ENCODE results near the gene PTPRD.

The PTPRD gene

GRCh38 chr9:8564960-8565359 lies 2047.8 kb downstream of the PTPRD start:
- TF ChIP-seq CTCF (IDR thresholded peaks at IDR 0.05; ENCODE audit: low read depth, low read length): no peak
- no peak overlapping the region for H3K4me3 ChIP-seq (ENCODE audit: low read depth, low read length)

GRCh38 chr9:8560560-8561525 lies 2052.0 kb downstream of the PTPRD start:
- TF ChIP-seq CTCF (IDR thresholded peaks at IDR 0.05; ENCODE audit: low read depth, low read length): no peak
- no peak overlapping the region for H3K4me3 ChIP-seq (ENCODE audit: low read depth, low read length)

GRCh38 chr9:8558176-8558575 lies 2054.6 kb downstream of the PTPRD start:
- no peak overlapping the region for H3K4me3 ChIP-seq (ENCODE audit: low read depth, low read length)
- TF ChIP-seq CTCF (IDR thresholded peaks at IDR 0.05; ENCODE audit: low read depth, low read length): no peak

GRCh38 chr9:8555762-8556500 lies 2056.9 kb downstream of the PTPRD start:
- no peak for TF ChIP-seq CTCF (IDR thresholded peaks at IDR 0.05; ENCODE audit: low read depth, low read length)
- no peak overlapping the region for H3K4me3 ChIP-seq (ENCODE audit: low read depth, low read length)

- TF ChIP-seq CTCF (IDR thresholded peaks at IDR 0.05; ENCODE audit: low read depth, low read length): no peak
- H3K4me3 ChIP-seq (ENCODE audit: low read depth, low read length): no peak overlapping the region
These were observed 2059.4 kb downstream of the PTPRD start for GRCh38 chr9:8553444-8553843.

GRCh38 chr9:8552732-8553131 lies 2060.1 kb downstream of the PTPRD start:
- no peak for TF ChIP-seq CTCF (IDR thresholded peaks at IDR 0.05; ENCODE audit: low read depth, low read length)
- no peak overlapping the region for H3K4me3 ChIP-seq (ENCODE audit: low read depth, low read length)

GRCh38 chr9:8549214-8549613 lies 2063.6 kb downstream of the PTPRD start:
- no peak for TF ChIP-seq CTCF (IDR thresholded peaks at IDR 0.05; ENCODE audit: low read depth, low read length)

More at GRCh38 chr9:8549214-8549613, 2063.6 kb downstream of the PTPRD start:
- no peak overlapping the region for H3K4me3 ChIP-seq (ENCODE audit: low read depth, low read length)
